ENCODE results near the gene ZBTB7C.

GRCh38 chr18:48158721-48159120, 250.5 kb downstream of the ZBTB7C start:
- no peak for TF ChIP-seq HDAC2 (IDR thresholded peaks at IDR 0.05)
- no peak for TF ChIP-seq MYC (IDR thresholded peaks at IDR 0.05; ENCODE audit: borderline replicate concordance, low read length)
- no peak for TF ChIP-seq JUN (IDR thresholded peaks at IDR 0.05)
- TF ChIP-seq CTCF (IDR thresholded peaks at IDR 0.05): no peak
- TF ChIP-seq POLR2A (IDR thresholded peaks at IDR 0.05; ENCODE audit: low read length): no peak
- TF ChIP-seq ZFP36 (IDR thresholded peaks at IDR 0.05; ENCODE audit: borderline replicate concordance, partially characterized antibody): no peak
- TF ChIP-seq EP300 (IDR thresholded peaks at IDR 0.05): no peak
- TF ChIP-seq BCL3 (IDR thresholded peaks at IDR 0.05): no peak

All from A549 (cell line).